HG03442 (cell line): Measurements from ENCODE around the gene CHRDL2.

Source experiments
- ATAC-seq: cut with Tn5 transposase; IDR thresholded peaks from one replicate; pipeline ENCODE4 v1.9.1; 2021; ENCODE audit warnings: mild to moderate bottlenecking, moderate library complexity; ENCODE audit not compliant: unreplicated experiment

Gene CHRDL2

GRCh38 chr11:74713686-74714085 lies 17.5 kb downstream of the CHRDL2 start:
- ATAC-seq = no peak

- no peak for ATAC-seq
These were observed 20.8 kb downstream of the CHRDL2 start for GRCh38 chr11:74710281-74710938.

GRCh38 chr11:74709175-74709574 lies 22.1 kb downstream of the CHRDL2 start:
- no peak for ATAC-seq

GRCh38 chr11:74707602-74708510 lies 23.4 kb downstream of the CHRDL2 start:
- no peak for ATAC-seq

GRCh38 chr11:74707182-74707581 lies 24.0 kb downstream of the CHRDL2 start:
- no peak for ATAC-seq

GRCh38 chr11:74703211-74703610 lies 28.0 kb downstream of the CHRDL2 start:
- ATAC-seq = no peak

GRCh38 chr11:74702383-74703007 lies 28.7 kb downstream of the CHRDL2 start:
- no peak for ATAC-seq

- ATAC-seq = no peak
These were observed 29.9 kb downstream of the CHRDL2 start for GRCh38 chr11:74701351-74701750.

- no peak for ATAC-seq
These were observed 31.4 kb downstream of the CHRDL2 start for GRCh38 chr11:74699615-74700396.

- ATAC-seq = no peak
These were observed 33.5 kb downstream of the CHRDL2 start for GRCh38 chr11:74697722-74698121.

- no peak for ATAC-seq
These were observed 34.1 kb downstream of the CHRDL2 start for GRCh38 chr11:74696939-74697675.

- ATAC-seq = no peak
These were observed 34.7 kb downstream of the CHRDL2 start for GRCh38 chr11:74696500-74696899.

GRCh38 chr11:74695705-74696280 lies 35.4 kb downstream of the CHRDL2 start:
- no peak for ATAC-seq

GRCh38 chr11:74694136-74694930 lies 36.9 kb downstream of the CHRDL2 start:
- no peak for ATAC-seq

- no peak for ATAC-seq
These were observed 37.7 kb downstream of the CHRDL2 start for GRCh38 chr11:74693531-74693930.

GRCh38 chr11:74691755-74692154 lies 39.5 kb downstream of the CHRDL2 start:
- no peak for ATAC-seq

- ATAC-seq = no peak
These were observed 41.6 kb downstream of the CHRDL2 start for GRCh38 chr11:74689666-74690065.

- no peak for ATAC-seq
These were observed 43.8 kb downstream of the CHRDL2 start for GRCh38 chr11:74687237-74688023.
